HG03460 (cell line): Measurements from ENCODE around the gene CABYR.

Source experiments
- ATAC-seq: cut with Tn5 transposase; IDR thresholded peaks from one replicate; pipeline ENCODE4 v1.9.1; 2021; ENCODE audit not compliant: unreplicated experiment

CABYR gene

GRCh38 chr18:24189664-24190346, 50.9 kb downstream of the CABYR start:
- ATAC-seq = no peak

GRCh38 chr18:24190590-24190989, 51.7 kb downstream of the CABYR start:
- ATAC-seq = no peak

- ATAC-seq = no peak
These were observed 56.6 kb downstream of the CABYR start for GRCh38 chr18:24195296-24196053.

- ATAC-seq = no peak
These were observed 57.9 kb downstream of the CABYR start for GRCh38 chr18:24196764-24197163.

GRCh38 chr18:24197412-24197811, 58.5 kb downstream of the CABYR start:
- ATAC-seq = no peak

- no peak for ATAC-seq
These were observed 59.6 kb downstream of the CABYR start for GRCh38 chr18:24198461-24198860.

- no peak for ATAC-seq
These were observed 60.6 kb downstream of the CABYR start for GRCh38 chr18:24199372-24199962.

- ATAC-seq = no peak
These were observed 61.8 kb downstream of the CABYR start for GRCh38 chr18:24200494-24201290.

- no peak for ATAC-seq
These were observed 63.1 kb downstream of the CABYR start for GRCh38 chr18:24201699-24202687.

- ATAC-seq = no peak
These were observed 66.0 kb downstream of the CABYR start for GRCh38 chr18:24204904-24205303.

GRCh38 chr18:24208270-24209035, 69.6 kb downstream of the CABYR start:
- no peak for ATAC-seq

- ATAC-seq = no peak
These were observed 70.7 kb downstream of the CABYR start for GRCh38 chr18:24209558-24209957.
